Peyer's patch (tissue), 4 donors: ENCODE measurements around the gene SACM1L.

Experiments
- POLR2A ChIP-seq, 2 donors: fragments of 450-650 bp; IDR thresholded peaks; one replicate each; pipeline ENCODE4 v1.5.1; 2017; ENCODE audit warnings: antibody characterized with exemption in 2 of 2, mild to moderate bottlenecking in 2 of 2, moderate library complexity in 2 of 2
- TF ChIP-seq, protein P1 (sequence below), 6 experiments: fragments of 450-650 bp in 4 of 6; fragments of 200-600 bp in 2 of 6; sonication (generic) in 1 of 6; IDR thresholded peaks; one replicate each; pipeline ENCODE4 v1.5.1; 2017 to 2019; ENCODE audit warnings: antibody characterized with exemption in 6 of 6, mild to moderate bottlenecking in 3 of 6, moderate library complexity in 1 of 6

- TF ChIP-seq, protein P1, sequence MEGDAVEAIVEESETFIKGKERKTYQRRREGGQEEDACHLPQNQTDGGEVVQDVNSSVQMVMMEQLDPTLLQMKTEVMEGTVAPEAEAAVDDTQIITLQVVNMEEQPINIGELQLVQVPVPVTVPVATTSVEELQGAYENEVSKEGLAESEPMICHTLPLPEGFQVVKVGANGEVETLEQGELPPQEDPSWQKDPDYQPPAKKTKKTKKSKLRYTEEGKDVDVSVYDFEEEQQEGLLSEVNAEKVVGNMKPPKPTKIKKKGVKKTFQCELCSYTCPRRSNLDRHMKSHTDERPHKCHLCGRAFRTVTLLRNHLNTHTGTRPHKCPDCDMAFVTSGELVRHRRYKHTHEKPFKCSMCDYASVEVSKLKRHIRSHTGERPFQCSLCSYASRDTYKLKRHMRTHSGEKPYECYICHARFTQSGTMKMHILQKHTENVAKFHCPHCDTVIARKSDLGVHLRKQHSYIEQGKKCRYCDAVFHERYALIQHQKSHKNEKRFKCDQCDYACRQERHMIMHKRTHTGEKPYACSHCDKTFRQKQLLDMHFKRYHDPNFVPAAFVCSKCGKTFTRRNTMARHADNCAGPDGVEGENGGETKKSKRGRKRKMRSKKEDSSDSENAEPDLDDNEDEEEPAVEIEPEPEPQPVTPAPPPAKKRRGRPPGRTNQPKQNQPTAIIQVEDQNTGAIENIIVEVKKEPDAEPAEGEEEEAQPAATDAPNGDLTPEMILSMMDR (IDR thresholded peaks at IDR 0.05) = no peak
- TF ChIP-seq POLR2A (IDR thresholded peaks at IDR 0.05) = no peak
These were observed 48.4 kb upstream of the SACM1L start for GRCh38 chr3:45640724-45641361.
